Activated CD4-positive, alpha-beta T cell treated with anti-CD3 and anti-CD28 coated beads, Interleukin-2, Interleukin-4, amounts not matched to agents 100 ng/mL and 50 ng/mL, durations not matched to agents 16 hours and 8 hours (primary cell): ENCODE data around the gene TERB2.
"Not testable (repeated sequence)": the region's sequence is repeated elsewhere in the genome, so short reads cannot be mapped to it uniquely, and the experiment has no call there.

Source experiments
- DNase-seq: peaks from one replicate; pipeline ENCODE4 v3.0.0-alpha.2; 2020; ENCODE audit warnings: low spot score

The TERB2 gene

GRCh38 chr15:45003731-45004410, 47.4 kb downstream of the TERB2 start:
- DNase-seq: not testable (repeated sequence)

GRCh38 chr15:45004590-45005175, 48.2 kb downstream of the TERB2 start:
- DNase-seq: peak; percentile 11

DNA sequence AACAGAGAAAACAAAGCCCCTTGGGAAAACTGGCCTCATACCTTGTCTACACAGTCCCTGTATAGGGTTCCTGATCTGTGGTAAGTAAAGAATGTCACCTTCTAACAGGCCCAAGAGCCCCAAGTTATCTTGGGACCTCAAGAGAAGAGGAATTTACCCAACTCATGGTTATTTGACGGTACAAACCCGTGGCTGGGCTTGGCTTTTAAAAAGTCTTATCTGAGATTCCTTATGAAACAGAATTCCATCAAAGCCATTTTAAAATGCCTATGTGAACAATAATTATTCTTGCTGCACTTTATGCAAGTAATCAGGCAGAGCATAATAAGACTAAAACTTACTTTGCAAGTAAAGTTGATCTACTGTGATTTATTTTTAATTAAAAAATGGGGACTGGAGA, 52.6 kb downstream of the TERB2 start:
- no peak for DNase-seq

- not testable (repeated sequence) for DNase-seq
These were observed 58.6 kb downstream of the TERB2 start for GRCh38 chr15:45015114-45015513.

GRCh38 chr15:45020222-45020900, 63.9 kb downstream of the TERB2 start:
- DNase-seq: not testable (repeated sequence)

GRCh38 chr15:45020901-45021259, 64.4 kb downstream of the TERB2 start:
- not testable (repeated sequence) for DNase-seq

DNA sequence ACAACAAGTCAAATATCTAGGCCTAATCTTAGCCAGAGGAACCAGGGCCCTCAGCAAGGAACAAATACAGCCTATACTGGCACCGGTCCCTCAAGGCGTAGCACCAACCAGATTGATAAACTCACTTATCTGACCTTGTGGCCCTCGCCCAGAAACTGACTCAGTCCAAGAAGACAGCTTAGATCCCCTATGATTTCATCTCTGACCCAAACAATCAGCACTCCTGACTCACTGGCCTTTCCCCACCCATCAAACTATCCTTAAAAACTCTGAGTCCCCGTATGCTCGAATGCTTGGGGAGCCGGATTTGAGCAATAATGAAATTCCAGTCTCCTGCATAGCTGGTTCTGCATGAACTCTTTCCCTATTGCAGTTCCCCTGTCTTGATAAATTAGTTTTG, 64.9 kb downstream of the TERB2 start:
- DNase-seq: no peak

GRCh38 chr15:45022871-45023658, 66.6 kb downstream of the TERB2 start, which contains the start of gene SORD:
Gene SORD (plus strand): TSS chr15:45023195. CDS start chr15:45023284, 89 bp downstream.
- DNase-seq: peak; percentile 94

- no peak for DNase-seq
These were observed 67.3 kb downstream of the TERB2 start for GRCh38 chr15:45023659-45024225.

GRCh38 chr15:45024649-45025048, 68.2 kb downstream of the TERB2 start:
- not testable (repeated sequence) for DNase-seq

- DNase-seq: not testable (repeated sequence)
These were observed 69.1 kb downstream of the TERB2 start for GRCh38 chr15:45025627-45026026.

DNA sequence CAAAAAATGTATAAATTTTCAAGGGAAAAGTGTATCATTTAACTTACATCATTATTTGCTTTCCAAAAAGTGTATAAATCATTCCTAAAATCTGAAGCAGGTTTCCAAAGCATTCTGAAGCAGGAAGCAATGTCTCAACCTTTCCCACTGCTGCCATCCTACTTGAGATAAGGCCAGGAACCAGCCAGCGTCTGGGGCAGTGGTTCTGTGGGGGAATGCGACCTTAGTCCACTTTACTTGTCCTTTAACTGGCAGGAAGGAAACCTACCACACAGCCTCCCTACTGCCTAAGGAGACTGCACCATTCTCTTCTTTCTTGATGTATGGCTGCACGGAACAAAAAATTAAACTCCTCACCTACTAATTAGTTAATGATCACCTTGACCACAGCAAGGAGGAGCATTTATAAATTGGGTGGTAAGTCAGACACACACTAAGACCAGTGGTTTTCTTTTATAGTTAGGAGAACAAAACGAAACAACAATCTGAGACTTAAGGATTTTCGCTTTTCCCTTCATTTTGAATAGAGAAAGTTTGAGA, 70.2 kb downstream of the TERB2 start:
- DNase-seq: no peak

GRCh38 chr15:45027220-45027619, 70.7 kb downstream of the TERB2 start:
- no peak for DNase-seq
